OCI-LY7 (cell line): ENCODE measurements around the gene DAPK1.

ENCODE experiments used
- EZH2phosphoT487 ChIP-seq: fragments of 200-600 bp; sonication (generic); IDR thresholded peaks from 2 replicates; pipeline ENCODE4 v1.6.1; 2018; ENCODE audit warnings: low read depth, borderline replicate concordance, mild to moderate bottlenecking, mixed run types, antibody characterized with exemption, low read length, moderate library complexity, mixed read lengths
- TF ChIP-seq, protein P1 (sequence below): fragments of 200-600 bp; sonication (generic); conservative IDR thresholded peaks from 2 replicates; pipeline ENCODE4 v1.5.1; 2014; ENCODE audit warnings: mild to moderate bottlenecking, antibody characterized with exemption, low read length, moderate library complexity, mixed read lengths

DNA sequence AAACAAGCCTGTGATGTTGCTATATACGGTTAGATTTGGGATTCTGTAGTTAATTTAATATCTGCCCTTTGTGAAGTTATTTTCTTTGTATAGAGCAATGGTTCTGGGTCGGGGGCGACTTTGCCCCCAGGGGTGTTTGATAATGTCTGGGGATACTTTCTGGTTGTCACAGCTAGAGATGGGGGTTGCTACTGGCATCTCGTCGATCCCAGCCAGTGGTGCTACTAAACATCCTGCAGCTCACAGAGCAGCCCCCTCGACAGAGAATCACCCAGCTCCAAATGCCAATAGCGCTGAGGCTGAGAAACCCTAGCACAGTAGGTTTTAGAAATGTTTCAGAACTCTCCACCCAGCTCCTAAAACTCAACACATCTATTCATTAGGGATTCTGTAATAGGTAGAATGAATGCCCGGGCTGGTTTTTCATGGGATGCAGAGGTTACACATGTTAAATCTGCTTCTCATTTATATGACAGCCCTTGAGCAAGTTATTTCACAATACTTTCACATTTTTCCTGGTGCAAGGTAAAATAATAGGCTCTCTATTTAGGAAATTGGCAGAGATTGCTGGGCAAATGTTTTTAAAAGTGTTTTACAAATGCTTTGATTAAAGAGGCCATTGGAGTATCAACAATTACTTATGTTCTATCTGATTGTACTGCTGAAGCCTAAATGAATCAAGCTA, 153.1 kb downstream of the DAPK1 start:
- TF ChIP-seq, protein P1, sequence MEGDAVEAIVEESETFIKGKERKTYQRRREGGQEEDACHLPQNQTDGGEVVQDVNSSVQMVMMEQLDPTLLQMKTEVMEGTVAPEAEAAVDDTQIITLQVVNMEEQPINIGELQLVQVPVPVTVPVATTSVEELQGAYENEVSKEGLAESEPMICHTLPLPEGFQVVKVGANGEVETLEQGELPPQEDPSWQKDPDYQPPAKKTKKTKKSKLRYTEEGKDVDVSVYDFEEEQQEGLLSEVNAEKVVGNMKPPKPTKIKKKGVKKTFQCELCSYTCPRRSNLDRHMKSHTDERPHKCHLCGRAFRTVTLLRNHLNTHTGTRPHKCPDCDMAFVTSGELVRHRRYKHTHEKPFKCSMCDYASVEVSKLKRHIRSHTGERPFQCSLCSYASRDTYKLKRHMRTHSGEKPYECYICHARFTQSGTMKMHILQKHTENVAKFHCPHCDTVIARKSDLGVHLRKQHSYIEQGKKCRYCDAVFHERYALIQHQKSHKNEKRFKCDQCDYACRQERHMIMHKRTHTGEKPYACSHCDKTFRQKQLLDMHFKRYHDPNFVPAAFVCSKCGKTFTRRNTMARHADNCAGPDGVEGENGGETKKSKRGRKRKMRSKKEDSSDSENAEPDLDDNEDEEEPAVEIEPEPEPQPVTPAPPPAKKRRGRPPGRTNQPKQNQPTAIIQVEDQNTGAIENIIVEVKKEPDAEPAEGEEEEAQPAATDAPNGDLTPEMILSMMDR, result no peak
- no peak for TF ChIP-seq EZH2phosphoT487
